ENCODE data around the gene C1orf198.
"Not testable (repeated sequence)": the region's sequence is repeated elsewhere in the genome, so short reads cannot be mapped to it uniquely, and the experiment has no call there.

The C1orf198 gene

DNA sequence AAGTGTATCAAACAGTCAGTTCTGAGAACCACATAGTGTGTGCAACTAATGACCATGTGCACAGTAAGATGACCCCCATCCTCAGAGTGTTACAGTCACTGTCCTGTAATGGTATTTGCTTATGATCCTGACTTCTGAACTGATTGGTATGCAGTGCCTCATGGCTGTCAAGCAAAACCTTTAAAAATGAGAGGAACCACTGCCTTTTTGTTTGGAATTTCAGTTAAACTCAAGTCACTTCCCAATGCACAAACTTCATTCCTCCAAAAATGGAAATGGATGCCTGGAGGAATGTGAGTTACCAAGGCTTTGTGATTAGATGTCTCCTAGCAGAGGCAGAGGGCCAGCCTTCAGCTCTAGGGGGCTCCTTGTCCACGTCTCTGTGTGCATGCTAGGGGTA is 10.5 kb downstream of the C1orf198 start:
- no peaks in the 10 kb centered on the region for H3K4me1 ChIP-seq (ENCODE audit: control insufficient read depth, insufficient read depth, low read length)
- no peaks in the 10 kb centered on the region for H3K9me3 ChIP-seq (ENCODE audit: control insufficient read depth, insufficient read depth, low read length)
- no peaks in the 10 kb centered on the region for H3K36me3 ChIP-seq (ENCODE audit: control insufficient read depth, insufficient read depth, low read length)
- no peak overlapping the region for H3K4me3 ChIP-seq (ENCODE audit: low read depth, low read length)
- H3K27me3 ChIP-seq (ENCODE audit: control insufficient read depth, insufficient read depth, low read length) = no peaks in the 10 kb centered on the region
- no peak overlapping the region for H3K9ac ChIP-seq (ENCODE audit: low read depth, low read length)

DNA sequence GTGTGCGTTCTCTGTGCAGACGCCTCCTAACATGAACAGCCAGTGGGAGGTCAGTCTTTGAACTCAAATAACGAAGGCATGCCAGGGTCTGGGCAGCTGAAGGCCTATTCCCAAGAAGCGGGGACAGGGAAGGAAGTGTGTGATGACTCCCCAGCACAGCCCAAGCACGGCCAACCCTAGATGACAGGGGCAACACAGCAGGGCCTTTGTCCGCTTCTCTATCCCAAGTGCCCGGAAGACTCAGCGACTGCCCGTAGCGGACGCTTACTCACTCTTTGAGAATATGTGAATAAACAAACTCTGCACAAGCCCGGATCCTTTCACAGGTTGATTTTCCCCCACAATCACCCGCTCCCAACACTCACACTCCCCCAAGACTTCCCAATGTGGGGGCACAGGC is 11.2 kb downstream of the C1orf198 start:
- Histone ChIP-seq H3K27me3 (ENCODE audit: control insufficient read depth, insufficient read depth, low read length) (no peaks in the 10 kb centered on the region), H3K4me1 (ENCODE audit: control insufficient read depth, insufficient read depth, low read length) (no peaks in the 10 kb centered on the region), H3K36me3 (ENCODE audit: control insufficient read depth, insufficient read depth, low read length) (no peaks in the 10 kb centered on the region), H3K4me3 (ENCODE audit: low read depth, low read length) (no peak overlapping the region), H3K9ac (ENCODE audit: low read depth, low read length) (no peak overlapping the region), H3K9me3 (ENCODE audit: control insufficient read depth, insufficient read depth, low read length) (no peaks in the 10 kb centered on the region)

DNA sequence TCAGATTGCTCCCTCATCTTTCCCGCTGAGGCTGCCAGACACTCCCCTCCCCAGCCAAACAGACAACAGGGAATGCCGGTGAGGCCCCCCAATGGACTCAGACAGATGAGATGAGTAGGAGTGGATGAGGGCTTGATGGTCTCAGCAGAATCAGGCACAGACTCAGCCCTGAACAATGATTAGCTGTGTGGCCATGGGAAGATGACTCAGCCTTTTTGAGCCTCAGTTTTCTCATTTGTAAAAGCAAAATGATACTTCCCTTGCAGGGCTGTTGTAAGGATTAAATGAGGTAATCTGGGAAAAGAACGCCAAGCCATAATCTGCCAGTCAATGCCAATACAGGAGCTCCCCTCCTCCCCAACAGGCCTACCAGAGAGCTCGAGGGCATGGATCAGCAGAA is 12.4 kb downstream of the C1orf198 start:
- Histone ChIP-seq H3K9me3 (ENCODE audit: control insufficient read depth, insufficient read depth, low read length) (no peaks in the 10 kb centered on the region), H3K4me3 (ENCODE audit: low read depth, low read length) (no peak overlapping the region), H3K4me1 (ENCODE audit: control insufficient read depth, insufficient read depth, low read length) (no peaks in the 10 kb centered on the region), H3K36me3 (ENCODE audit: control insufficient read depth, insufficient read depth, low read length) (no peaks in the 10 kb centered on the region), H3K27me3 (ENCODE audit: control insufficient read depth, insufficient read depth, low read length) (no peaks in the 10 kb centered on the region), H3K9ac (ENCODE audit: low read depth, low read length) (no peak overlapping the region)

DNA sequence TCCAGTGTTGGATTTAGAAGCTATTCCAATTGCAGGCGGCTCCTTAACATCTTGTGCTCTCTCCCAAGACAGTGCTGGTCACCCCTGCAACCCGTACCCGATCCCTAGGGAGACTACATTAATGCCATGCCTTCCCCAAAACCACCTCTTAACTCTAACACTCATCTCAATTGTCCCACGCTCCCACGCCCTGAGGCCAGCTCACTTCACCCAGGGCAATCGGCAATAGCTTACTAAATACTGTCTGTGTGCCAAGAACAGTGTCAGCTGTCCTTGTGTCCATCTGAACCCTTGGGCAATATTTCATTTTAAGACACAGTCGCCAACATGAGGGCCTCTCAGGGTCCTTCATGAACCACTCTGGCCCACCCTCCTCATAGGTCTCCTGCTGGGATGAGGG is 13.9 kb downstream of the C1orf198 start:
- Histone ChIP-seq H3K9ac (ENCODE audit: low read depth, low read length) (no peak overlapping the region), H3K9me3 (ENCODE audit: control insufficient read depth, insufficient read depth, low read length) (no peaks in the 10 kb centered on the region), H3K4me1 (ENCODE audit: control insufficient read depth, insufficient read depth, low read length) (no peaks in the 10 kb centered on the region), H3K27me3 (ENCODE audit: control insufficient read depth, insufficient read depth, low read length) (no peaks in the 10 kb centered on the region), H3K4me3 (ENCODE audit: low read depth, low read length) (no peak overlapping the region), H3K36me3 (ENCODE audit: control insufficient read depth, insufficient read depth, low read length) (no peaks in the 10 kb centered on the region)

DNA sequence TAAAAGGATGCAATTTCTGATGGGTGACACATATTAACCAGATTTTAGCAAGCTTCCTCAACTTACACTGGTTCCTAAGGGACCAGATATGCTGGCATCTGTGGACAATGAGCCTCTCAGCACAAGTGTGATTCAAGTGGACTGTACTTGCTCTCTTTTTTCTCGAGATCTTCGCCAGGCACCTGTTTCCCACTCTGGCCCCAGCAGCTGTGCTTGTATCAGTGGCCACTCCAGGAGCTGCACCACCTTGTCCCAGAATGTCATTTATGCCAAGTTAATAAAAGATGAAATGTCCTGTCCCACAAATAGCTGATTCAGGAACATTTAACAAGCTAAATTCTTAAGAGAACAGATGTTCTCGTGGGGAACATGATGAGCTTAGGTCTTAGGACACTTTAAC is 14.6 kb downstream of the C1orf198 start:
- H3K4me3 ChIP-seq (ENCODE audit: low read depth, low read length) = no peak overlapping the region
- H3K27me3 ChIP-seq (ENCODE audit: control insufficient read depth, insufficient read depth, low read length) = no peaks in the 10 kb centered on the region
- no peaks in the 10 kb centered on the region for H3K4me1 ChIP-seq (ENCODE audit: control insufficient read depth, insufficient read depth, low read length)
- no peaks in the 10 kb centered on the region for H3K9me3 ChIP-seq (ENCODE audit: control insufficient read depth, insufficient read depth, low read length)
- no peaks in the 10 kb centered on the region for H3K36me3 ChIP-seq (ENCODE audit: control insufficient read depth, insufficient read depth, low read length)
- H3K9ac ChIP-seq (ENCODE audit: low read depth, low read length) = no peak overlapping the region

DNA sequence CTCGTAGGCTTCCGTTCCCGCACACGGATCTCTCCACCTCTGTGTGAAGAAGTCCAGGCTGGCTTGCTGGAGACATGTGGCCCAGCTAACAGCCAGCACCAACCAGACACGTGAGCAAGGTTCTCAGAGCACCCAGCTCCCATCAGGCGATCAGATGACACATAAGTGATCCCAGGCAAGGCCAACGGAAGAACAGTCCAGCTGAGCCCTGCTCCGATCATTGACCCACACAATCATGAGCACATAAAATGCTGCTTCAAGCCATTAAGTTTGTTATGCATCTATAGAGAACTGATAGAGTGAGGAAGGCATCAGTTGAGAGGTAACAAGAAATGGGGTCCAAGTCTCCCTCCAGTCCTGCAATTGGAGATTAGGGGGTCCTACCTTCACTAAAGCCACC is 15.4 kb downstream of the C1orf198 start:
- Histone ChIP-seq H3K4me1 (ENCODE audit: control insufficient read depth, insufficient read depth, low read length) (no peaks in the 10 kb centered on the region), H3K9me3 (ENCODE audit: control insufficient read depth, insufficient read depth, low read length) (no peaks in the 10 kb centered on the region), H3K36me3 (ENCODE audit: control insufficient read depth, insufficient read depth, low read length) (no peaks in the 10 kb centered on the region), H3K4me3 (ENCODE audit: low read depth, low read length) (no peak overlapping the region), H3K9ac (ENCODE audit: low read depth, low read length) (no peak overlapping the region), H3K27me3 (ENCODE audit: control insufficient read depth, insufficient read depth, low read length) (no peaks in the 10 kb centered on the region)

DNA sequence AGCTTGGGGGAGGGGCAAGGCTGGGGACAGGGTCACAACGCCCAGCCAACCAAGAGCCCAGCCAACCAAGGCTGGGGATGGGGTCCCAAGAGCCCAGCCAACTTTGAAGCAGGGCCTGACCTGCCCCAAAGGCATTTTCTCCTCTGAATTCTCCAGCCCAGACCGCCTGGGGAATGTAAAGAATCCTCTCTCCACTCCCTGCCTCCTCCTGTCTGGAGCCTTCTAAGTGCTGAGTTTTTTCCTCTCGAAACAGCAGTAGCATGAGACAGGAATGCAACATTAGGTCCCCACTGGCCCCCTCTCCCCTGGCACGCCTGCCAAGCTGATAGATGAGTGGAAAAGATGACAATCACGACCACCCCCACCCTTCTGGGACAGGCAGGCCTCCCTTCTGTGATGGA is 17.0 kb downstream of the C1orf198 start:
- no peak overlapping the region for H3K4me3 ChIP-seq (ENCODE audit: low read depth, low read length)
- H3K9ac ChIP-seq (ENCODE audit: low read depth, low read length) = no peak overlapping the region
- H3K36me3 ChIP-seq (ENCODE audit: control insufficient read depth, insufficient read depth, low read length) = no peaks in the 10 kb centered on the region
- no peaks in the 10 kb centered on the region for H3K9me3 ChIP-seq (ENCODE audit: control insufficient read depth, insufficient read depth, low read length)
- H3K27me3 ChIP-seq (ENCODE audit: control insufficient read depth, insufficient read depth, low read length) = no peaks in the 10 kb centered on the region
- H3K4me1 ChIP-seq (ENCODE audit: control insufficient read depth, insufficient read depth, low read length) = no peaks in the 10 kb centered on the region

DNA sequence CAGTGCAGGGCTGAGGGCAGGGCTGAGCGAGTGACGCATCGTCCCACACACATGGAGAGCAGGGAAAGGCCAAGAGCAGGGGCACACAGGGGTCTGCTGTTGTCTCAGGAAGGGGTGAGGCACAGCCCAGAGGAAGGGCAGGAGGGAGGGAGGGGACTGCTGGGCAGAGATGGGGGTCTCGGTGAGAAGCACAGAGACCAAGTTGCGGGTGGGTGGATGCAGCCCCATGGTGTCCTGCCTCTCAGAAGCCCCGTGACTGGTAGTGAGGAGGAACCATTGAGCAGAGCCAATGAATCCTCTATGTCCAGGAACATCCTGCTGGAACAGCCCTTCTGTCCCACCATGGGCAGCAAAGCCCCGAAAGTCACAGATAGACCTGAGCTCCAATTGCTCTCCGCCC is 17.8 kb downstream of the C1orf198 start:
- H3K4me3 ChIP-seq (ENCODE audit: low read depth, low read length) = no peak overlapping the region
- no peaks in the 10 kb centered on the region for H3K36me3 ChIP-seq (ENCODE audit: control insufficient read depth, insufficient read depth, low read length)
- no peaks in the 10 kb centered on the region for H3K27me3 ChIP-seq (ENCODE audit: control insufficient read depth, insufficient read depth, low read length)
- H3K9ac ChIP-seq (ENCODE audit: low read depth, low read length) = no peak overlapping the region
- H3K4me1 ChIP-seq (ENCODE audit: control insufficient read depth, insufficient read depth, low read length) = no peaks in the 10 kb centered on the region
- H3K9me3 ChIP-seq (ENCODE audit: control insufficient read depth, insufficient read depth, low read length) = no peaks in the 10 kb centered on the region

DNA sequence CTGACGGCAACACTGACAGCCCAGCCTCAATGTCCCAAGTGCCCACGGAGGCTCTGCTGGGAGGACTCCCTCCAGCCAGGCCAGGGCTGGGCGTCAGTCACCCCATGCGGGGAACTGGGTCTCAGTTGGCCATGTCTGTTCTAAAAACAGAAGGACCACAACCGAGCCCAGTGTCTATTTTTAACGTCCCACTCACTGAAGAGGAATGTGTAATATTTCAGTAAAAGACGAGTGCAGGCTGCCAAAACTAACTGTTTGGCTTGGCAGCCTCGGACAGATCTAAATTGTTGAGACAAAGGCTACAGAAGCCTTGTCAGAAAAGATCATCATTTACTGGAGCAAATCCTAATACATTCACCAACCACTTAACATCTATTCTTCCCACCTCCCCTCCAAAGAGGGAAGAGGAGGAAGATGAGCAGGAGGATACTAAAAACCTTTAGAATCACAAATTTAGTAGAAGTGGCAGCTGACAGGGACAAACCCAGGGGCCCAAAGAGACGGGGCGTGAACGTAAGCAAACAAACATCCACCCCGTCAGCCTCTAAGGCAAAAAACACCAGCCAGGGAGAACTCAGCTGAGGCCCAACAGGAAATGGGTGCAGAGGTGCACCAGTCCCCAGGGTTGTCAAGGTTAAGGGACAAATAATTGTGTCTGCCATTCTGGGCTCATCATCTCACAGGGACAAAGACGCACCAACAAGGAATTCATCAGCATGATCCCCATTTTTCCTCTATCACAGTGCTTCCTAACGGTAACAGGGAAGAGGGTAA is 18.7 kb downstream of the C1orf198 start:
- no peak overlapping the region for H3K9ac ChIP-seq (ENCODE audit: low read depth, low read length)
- no peaks in the 10 kb centered on the region for H3K9me3 ChIP-seq (ENCODE audit: control insufficient read depth, insufficient read depth, low read length)
- no peaks in the 10 kb centered on the region for H3K4me1 ChIP-seq (ENCODE audit: control insufficient read depth, insufficient read depth, low read length)
- H3K27me3 ChIP-seq (ENCODE audit: control insufficient read depth, insufficient read depth, low read length) = no peaks in the 10 kb centered on the region
- H3K4me3 ChIP-seq (ENCODE audit: low read depth, low read length) = no peak overlapping the region
- H3K36me3 ChIP-seq (ENCODE audit: control insufficient read depth, insufficient read depth, low read length) = no peaks in the 10 kb centered on the region

DNA sequence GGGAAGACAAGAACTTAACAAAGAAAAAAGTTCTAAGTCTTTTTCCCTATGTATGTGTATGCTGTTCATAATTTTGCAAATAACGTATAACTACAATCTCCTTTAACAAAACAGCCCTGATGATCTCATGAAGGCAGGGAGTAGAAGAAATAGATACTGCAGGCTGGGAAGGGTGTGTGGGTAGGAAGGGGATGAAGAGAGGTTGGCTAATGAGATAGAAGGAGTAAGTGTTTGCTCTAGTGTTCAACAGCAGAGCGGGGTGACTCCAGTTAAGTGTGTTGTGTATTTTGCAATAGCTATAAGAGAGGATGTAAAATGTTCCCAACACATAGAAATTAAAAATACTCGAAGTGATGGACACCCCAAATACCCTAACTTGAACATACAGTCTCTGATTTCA is 20.1 kb downstream of the C1orf198 start:
- Histone ChIP-seq H3K36me3 (ENCODE audit: control insufficient read depth, insufficient read depth, low read length) (no peaks in the 10 kb centered on the region), H3K4me1 (ENCODE audit: control insufficient read depth, insufficient read depth, low read length) (no peaks in the 10 kb centered on the region), H3K9me3 (ENCODE audit: control insufficient read depth, insufficient read depth, low read length) (no peaks in the 10 kb centered on the region), H3K4me3 (ENCODE audit: low read depth, low read length) (no peak overlapping the region), H3K27me3 (ENCODE audit: control insufficient read depth, insufficient read depth, low read length) (no peaks in the 10 kb centered on the region), H3K9ac (ENCODE audit: low read depth, low read length) (no peak overlapping the region)

DNA sequence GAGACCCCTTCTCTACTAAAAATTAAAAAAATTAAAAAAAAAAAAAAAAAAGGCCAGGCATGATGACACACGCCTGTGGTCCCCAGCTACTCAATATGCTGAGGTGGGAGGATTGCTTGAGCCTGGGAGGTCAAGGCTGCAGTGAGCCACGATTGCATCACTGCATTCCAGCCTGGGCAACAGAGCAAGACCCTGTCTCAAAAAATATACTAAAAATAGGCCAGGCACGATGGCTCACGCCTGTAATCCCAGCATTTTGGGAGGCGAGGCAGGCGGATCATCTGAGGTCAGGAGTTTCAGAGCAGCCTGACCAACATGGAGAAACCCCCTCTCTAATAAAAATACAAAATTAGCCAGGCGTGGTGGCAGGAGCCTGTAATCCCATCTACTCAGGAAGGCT is 23.1 kb downstream of the C1orf198 start:
- not testable (repeated sequence) for H3K27me3 ChIP-seq (ENCODE audit: control insufficient read depth, insufficient read depth, low read length); H3K9ac ChIP-seq (ENCODE audit: low read depth, low read length); H3K36me3 ChIP-seq (ENCODE audit: control insufficient read depth, insufficient read depth, low read length); H3K9me3 ChIP-seq (ENCODE audit: control insufficient read depth, insufficient read depth, low read length); H3K4me1 ChIP-seq (ENCODE audit: control insufficient read depth, insufficient read depth, low read length); H3K4me3 ChIP-seq (ENCODE audit: low read depth, low read length)

DNA sequence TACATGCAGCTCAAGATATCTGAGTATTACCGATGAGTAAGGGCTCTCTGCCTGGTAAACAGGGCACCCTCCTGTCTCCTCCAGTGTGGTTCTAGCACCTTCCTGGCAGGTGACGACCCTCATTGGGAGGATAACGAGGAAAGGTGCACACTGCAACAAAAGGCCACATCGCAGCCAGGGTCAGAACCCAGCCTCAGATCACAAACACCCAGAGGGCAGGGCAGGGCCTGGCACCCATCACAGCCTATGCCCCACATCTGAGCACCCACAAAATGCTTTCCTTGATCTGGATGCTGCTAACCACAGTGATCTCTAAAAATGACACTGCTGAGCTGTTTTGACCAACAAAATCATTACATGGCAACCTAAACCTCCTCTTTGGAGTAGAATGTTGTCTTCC is 23.8 kb downstream of the C1orf198 start:
- no peak overlapping the region for H3K4me3 ChIP-seq (ENCODE audit: low read depth, low read length)
- H3K9ac ChIP-seq (ENCODE audit: low read depth, low read length) = no peak overlapping the region
- no peaks in the 10 kb centered on the region for H3K9me3 ChIP-seq (ENCODE audit: control insufficient read depth, insufficient read depth, low read length)
- H3K27me3 ChIP-seq (ENCODE audit: control insufficient read depth, insufficient read depth, low read length) = no peaks in the 10 kb centered on the region
- H3K36me3 ChIP-seq (ENCODE audit: control insufficient read depth, insufficient read depth, low read length) = no peaks in the 10 kb centered on the region
- no peaks in the 10 kb centered on the region for H3K4me1 ChIP-seq (ENCODE audit: control insufficient read depth, insufficient read depth, low read length)

All from iPS-15b (cell line).